ENCODE measurements around the gene SYT15.
"Not testable (repeated sequence)": the region's sequence is repeated elsewhere in the genome, so short reads cannot be mapped to it uniquely, and the experiment has no call there.

Gene SYT15

DNA sequence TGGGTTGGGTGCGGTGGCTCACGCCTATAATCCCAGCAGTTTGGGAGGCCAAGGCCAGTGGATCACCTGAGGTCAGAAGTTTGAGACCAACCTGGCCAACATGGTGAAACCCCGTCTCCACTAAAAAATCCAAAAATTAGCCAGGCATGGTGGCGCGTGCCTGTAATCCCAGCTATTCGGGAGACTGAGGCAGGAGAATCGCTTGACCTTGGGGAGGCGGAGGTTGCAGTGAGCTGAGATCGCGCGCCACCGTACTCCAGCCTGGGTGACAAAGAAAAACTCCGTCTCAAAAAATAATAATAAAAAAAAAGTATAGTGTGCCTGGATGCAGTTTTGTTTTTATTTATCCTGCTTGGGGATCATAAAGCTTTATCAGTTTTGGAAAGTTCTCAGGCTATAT, 14.4 kb downstream of the SYT15 start:
- DNase-seq, result not testable (repeated sequence)

DNA sequence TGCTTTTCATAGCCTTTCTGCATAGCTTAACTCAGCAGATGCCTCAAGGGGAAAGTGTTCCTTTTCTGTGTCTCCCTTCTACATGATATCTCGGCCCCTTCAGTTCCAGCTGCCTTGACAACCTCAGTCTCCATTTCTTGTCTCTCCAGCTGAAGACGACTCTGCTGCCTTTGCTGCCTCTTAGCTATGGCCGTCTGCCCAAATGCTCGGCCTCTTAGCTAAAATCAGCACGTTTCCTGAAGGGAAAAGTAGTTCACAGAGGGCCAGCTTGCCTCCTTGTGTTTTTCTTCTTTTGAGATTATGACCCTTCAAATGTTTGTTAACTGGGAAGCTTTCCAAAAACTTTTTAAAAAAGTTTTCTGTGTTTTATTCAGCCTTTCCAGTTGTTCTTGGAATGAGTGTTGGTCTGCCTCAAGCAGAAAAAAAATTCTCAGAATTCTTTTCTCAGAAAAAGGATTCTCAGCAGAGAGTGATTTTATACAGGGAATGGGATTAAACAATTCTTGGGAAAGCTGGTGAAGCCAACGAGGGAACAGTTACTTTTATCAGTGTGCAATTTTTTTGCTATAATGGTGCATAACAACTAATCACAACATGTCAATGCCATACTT, 15.6 kb downstream of the SYT15 start:
- not testable (repeated sequence) for DNase-seq

DNA sequence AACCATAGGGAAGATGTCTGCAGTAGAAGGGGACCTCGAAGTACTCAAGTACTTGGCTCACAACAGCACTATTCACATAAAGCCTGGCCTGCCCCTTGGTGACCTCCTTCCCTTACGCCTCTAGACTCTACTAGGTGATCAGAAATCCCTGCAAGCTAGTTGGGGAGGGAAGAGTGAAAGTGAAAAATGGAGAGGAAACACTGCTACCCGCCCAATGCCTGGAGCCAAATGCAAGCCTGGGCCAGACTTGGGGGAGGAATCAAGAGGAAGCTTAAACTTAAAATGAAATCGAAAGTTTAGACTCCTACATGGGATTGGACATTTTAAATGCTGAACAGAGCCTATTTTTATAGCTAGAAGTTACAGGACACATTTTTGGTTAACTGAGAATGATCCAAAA, 17.6 kb downstream of the SYT15 start:
- not testable (repeated sequence) for DNase-seq

DNA sequence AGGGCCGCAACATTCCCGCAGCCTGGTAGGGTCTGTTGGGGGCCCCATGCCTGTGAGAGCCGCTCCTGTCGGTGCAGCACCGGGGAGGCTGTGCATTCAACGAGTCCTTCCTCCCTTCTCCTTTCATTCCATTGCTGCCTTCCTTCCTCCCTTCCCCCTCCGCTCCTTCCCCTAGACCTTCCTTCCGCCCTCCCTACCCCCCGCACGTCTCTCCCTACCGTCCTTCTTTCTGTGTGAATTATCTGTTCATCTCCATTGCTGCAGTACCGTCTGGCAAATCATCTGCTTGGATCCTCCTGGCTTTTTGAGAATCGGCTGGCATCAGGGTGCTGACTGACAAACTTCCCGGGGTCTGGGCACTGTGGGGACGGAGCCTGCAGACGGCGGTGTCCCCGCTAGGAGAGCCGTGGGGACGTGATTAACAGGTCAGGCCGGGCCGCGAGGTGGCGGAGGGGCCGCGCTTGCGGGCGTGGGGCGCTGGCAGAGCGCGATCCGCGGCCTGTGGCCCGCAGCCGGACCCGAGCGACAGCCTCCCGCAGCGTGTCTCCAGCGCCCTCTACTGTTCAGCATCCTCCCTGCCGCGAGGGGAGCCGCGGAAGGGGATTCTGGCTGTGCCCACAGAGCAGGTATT, 18.8 kb downstream of the SYT15 start:
- peak; percentile 13 for DNase-seq

DNA sequence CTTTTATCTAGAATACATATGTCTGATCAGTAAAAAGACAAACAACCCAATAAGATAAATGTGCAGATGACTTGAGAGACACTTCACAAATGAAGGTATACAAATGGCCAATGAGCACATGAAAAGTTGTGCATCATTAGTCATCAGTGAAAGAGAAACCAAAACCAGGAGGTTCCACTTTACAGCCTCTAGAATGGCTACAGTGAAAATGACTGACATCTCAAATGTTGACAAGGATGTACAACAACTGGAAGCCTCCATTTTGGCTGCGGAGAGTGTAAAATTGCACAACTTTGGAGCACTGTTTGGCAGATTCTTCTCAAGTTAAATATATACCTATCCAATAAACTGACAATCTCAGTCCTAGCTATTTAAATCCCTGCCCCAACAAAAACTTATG, 21.6 kb downstream of the SYT15 start:
- DNase-seq, result not testable (repeated sequence)

DNA sequence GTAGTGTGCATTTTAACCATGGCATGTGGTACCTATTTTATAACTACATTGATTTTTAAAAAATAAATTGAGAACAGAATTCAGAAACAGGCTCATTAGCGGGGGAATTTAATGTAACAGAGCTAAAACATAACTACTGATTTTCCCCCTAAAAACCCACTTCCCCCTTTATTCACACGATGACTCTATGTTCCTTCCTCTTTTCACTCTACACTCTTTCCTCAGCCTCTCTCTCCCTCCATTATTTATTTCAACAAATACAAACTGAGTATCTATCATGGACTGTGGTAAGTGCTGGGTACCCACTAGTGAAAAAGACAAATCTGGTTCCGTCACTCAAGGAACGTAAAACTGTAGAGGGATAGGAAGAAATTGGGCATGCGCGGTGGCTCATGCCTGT, 36.6 kb downstream of the SYT15 start:
- not testable (repeated sequence) for DNase-seq

DNA sequence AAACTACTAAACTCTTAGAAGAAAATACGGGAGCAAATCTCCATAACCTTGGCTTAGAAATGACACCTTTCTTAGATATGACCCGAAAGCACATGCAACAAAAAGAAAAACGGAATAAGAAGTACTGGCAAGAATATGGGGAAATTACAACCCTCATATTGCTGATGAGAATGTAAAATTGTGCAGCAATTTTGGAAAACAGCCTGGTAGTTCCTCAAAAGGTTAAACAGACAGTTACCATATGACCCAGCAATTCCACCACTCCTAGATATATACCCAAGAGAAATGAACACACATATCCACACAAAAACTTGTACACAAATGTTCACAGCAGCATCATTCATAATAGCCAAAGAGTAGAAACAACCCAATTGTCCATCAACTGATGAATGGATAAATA, 37.3 kb downstream of the SYT15 start:
- not testable (repeated sequence) for DNase-seq

DNA sequence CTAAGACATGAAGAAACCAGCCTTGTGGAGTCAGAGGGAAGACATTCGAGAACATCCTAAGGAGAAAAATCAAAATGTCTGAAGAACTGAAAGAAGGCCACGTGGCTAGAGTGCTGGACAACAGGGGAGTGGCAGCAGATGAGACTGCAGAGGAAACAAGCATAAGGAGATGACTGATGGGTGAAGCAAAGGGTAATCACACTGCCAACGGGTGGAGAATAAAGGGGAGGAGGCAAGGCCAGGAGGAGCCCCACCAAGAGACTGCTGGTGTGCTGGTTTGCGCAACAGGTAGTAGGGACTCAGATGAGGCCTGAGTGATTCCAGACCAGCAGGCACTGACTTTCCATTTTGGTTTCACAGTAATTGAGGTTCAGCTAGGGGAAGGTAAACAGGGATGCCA, 38.2 kb downstream of the SYT15 start:
- not testable (repeated sequence) for DNase-seq

DNA sequence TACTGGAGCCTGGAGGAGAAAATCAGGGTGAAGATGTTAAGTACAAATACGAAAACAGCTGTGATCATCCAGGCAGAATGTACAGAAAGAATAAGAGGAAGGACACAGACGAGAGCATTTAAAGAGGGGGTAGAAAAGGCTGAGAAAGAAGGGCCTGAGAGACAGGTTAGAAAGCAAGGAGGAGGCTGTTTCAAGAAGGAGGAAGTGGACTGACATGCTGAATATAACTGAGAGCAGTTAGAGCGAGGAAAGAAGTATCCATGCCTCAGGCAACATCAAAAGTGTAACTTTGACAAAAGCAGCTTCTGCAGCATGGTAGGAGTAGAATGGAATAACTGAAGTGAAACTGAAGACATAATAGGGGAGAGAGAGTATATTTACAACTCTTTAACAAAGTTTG, 39.0 kb downstream of the SYT15 start:
- DNase-seq, result not testable (repeated sequence)

DNA sequence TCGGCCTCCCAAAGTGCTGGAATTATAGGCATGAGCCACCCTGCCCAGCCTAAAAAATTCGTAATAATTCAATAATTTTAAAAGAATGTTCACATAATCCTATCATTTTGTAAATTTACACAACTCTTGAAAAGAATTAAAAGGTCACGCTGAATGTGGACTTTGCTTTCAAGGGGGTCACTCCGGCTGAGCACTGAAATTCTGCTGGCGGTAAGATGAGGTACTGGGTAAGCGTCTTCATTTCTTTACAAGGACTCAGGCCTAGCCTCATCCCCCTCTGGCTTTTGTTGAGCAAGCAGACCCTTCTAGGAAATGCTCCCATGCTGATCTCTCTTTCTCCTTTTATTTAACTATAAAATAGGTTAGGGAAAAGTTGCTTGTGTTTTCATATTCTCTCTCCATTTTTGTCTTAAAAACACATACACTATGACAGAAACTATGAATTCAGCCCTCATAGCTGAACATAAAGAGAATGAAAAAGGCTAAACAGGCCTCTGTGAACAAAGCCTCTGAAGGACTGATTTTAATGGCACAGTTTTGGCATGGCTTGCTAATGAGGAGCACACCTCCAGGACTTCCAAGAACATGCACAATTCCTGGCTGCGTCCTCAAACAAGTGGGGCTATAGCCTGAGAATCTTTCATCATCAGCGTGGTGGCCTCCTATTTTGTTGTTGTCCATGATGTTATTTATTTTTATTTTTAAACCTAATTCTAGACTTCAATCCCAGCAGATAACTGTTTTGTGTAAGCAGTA, 45.1 kb downstream of the SYT15 start:
- DNase-seq, result not testable (repeated sequence)

DNA sequence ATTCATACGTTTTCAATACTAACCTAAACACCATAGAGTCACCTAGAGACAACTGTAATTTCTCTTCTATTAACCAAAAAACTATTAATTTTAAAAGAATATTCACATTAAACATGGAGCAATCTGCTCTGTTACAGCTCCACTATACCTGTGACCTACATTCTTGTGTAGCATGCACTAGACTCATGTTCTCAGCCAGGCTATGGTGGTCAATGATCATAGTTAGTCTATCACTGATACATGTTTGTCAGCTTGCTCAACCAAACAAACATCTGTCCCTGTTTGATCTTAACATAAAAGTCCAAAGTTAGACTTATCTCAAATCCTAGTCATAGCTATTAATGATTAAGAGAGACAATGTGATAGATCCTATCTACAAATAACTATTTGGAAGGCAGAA, 50.9 kb downstream of the SYT15 start:
- not testable (repeated sequence) for DNase-seq

DNA sequence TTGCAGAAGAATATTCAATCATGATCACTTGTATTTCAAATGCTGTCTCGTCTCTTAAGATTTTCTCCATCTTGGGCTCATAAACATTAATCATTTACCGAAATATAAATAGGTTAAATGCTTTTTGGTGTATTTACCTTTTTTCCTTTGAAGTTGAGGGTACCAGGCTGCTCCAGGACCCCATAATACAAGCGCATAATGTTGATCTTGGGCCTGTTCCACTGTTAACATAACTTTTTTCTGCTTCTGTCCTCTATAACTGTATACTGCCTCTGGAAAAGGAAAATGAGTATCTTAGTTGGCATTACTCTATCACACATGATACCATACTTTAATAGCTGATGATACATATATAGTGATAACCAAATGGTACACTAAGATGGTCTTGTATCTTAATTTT, 51.9 kb downstream of the SYT15 start:
- not testable (repeated sequence) for DNase-seq

DNA sequence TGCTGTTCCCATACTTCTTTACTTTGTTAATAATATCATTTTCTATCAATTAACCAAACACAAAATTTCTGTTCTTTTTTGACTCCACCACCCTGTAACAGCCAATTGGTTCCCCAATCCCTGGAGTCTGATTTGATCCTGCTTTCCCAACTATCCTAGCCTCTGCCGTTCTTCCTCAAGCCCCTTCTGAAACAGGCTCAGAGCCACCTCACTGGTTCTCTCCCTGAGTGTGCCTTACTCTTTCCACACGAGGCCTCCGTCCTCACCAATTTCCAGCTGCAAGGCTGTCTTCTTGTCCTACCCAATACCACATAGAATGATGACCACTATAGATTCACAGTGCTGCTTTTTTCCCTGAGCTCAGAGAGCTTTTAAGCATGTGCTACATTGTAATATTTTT, 52.8 kb downstream of the SYT15 start:
- DNase-seq, result not testable (repeated sequence)

DNA sequence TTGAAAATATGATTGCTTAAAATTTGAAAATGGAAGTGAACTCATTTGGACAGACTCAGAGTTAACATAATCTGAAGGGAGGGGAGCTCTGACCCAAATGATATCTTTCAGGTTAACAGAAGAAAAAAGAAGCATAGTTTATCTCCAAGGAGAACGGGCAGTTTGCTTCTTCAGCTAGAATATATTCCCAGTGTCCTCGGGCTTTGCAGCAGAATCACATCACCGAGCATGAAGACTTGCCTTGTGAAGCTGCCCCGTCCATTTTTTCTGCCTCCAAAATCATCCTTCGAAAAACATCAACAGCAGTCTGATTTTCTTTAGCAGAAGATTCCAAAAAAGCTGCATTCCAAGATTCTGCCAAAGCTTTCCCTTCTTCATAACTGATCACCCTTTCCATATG, 55.8 kb downstream of the SYT15 start:
- DNase-seq, result not testable (repeated sequence)

DNA sequence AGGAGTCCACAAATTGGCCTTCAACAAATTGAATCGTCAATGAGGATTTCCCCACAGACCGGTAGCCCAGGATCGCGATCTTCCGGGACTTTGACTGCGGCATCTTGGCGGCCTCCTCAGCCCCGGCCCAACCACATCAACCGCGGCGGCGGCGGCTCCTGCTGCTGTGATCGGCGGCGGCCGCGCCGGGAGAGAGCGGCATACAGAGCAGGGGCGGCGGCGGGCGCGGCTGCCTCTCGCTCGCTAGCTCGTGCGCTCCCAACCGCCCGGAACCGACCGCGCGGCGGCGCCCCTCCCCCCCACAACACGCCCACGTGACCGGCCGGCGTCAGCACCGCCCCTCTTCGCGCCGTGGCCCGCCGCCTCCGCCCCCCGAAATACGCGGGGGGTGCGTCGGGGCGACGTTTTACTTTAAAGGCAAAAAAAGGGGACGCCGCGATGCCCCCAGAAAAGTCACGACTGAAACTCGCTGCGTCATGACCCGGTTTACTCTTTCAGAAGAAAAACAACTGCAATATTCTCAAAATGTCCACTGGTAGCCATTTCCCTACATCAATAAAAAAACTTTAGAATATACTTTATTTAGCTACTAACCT, 56.5 kb downstream of the SYT15 start:
- DNase-seq, result peak; percentile 12

DNA sequence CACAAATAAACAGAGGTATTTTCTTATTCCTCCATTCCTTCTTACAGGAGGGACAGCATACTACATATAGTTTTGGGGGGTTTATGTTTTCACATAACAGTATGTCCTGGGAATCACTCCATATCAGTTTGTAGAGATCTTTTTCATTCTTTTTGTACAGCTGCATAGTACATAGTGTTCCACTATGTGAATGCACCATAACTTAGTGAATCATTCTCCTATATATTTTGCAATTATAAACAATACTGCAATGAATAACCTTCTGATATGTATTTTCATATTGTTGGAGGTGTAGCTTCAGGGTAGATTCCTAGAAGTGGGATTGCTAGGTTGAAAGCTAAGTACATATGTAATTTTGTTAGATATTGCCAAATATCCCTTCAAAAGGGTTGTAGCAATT, 61.1 kb downstream of the SYT15 start:
- not testable (repeated sequence) for DNase-seq
